GM18499 (cell line): ENCODE results near the gene HLTF.

ENCODE experiments used
- ATAC-seq: cut with Tn5 transposase; IDR thresholded peaks from one replicate; pipeline ENCODE4 v1.9.1; 2021; ENCODE audit warnings: moderate number of reproducible peaks; ENCODE audit not compliant: insufficient read depth, unreplicated experiment

The HLTF gene

DNA sequence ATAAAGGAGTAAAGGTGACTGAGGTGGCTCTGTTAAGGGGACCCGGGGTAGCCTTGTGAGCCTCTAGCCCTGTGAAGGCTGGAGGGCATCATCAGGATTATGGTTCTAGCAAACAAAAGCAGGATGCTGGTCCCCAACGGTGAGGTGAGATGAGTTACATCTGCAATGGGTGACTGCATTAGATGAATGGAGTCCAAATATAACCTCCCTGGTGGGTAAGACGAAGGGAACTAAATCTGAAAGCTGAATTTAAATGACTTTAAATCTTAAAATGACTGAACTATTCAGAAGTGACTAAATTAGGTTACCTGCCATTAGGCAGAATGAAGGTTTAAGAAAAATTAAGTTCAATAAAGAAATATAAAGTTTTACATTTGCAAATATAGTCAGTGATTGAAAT is 4.6 kb upstream of the HLTF start:
- ATAC-seq, result no peak

- ATAC-seq, result no peak
These were observed 4.1 kb upstream of the HLTF start for GRCh38 chr3:149090461-149090860.

- ATAC-seq, result no peak
These were observed 3.1 kb upstream of the HLTF start for GRCh38 chr3:149089395-149089794.

GRCh38 chr3:149087208-149087607 is 875 bp upstream of the HLTF start:
- no peak for ATAC-seq

DNA sequence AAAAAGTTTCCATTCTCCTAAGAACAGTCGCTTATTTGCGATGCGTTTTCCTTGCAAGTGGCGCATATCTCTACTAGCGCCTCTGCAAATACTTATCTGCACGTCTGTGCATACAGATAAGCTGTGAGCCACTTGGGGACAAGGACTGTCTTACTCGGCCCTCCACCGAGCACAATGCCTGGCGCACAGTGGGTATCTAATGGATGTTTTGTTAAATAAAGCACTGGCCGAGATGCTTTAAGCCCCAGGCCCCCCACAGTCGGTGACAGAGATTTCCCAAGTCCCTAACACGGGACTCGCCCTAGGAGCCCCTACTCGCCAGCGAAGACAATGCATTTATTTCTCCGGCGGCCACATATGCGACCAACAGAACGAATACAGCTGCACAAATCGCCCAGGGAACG is 503 bp downstream of the HLTF start:
- ATAC-seq, result peak; percentile 23

DNA sequence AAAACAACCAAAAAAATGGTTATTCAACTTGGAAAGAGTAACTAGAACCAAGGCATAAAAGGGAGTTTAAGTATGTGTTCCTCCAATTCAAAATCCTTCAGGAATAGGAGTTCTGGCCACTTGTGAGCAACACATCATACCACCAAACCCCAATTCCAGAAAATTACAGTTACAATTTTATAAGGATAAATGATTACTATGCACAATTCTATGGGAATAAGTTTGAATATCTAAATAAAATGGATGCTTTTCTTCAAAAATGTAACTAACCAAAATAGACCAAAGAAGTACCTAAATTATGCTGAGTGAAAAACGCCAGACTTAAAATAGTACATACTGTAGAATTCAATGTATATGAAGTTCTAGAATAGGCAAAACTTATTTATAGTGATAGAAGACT is 4.6 kb downstream of the HLTF start:
- no peak for ATAC-seq

DNA sequence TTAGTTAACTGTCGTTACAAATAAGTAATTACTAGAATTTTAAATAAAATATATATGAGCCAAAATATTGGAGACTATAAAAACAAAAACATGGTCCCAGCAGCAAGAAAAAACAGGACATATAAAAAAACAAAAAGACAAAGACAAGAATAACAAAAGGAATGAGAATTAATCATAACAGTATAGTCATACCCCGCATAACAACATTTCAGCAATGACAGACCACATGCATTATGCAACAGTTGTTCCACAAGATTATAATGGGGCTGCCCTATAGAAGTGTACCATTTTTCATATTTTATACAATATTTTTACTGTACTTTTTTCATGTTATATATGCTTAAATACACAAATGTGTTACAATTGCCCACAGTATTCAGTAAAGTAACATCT is 5.6 kb downstream of the HLTF start:
- no peak for ATAC-seq

- no peak for ATAC-seq
These were observed 6.2 kb downstream of the HLTF start for GRCh38 chr3:149080011-149080698.

- no peak for ATAC-seq
These were observed 8.7 kb downstream of the HLTF start for GRCh38 chr3:149077628-149078027.

DNA sequence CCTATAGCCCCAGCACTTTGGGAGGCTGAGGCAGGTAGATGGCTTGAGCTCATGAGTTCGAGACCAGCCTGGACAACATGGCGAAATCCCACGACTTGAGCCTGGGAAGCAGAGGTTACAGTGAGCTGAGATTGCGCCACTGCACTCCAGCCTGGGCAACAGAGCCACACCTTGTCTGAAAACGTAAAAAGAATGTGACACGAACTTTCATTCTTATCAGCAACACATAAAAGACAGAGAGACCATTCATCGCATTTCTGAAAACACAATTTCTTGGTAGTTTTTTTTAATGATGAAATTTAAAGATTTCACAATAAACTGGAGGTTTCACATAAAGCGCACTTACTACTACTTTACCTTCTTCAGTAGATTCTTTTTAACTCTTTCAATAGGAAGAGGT is 18.4 kb downstream of the HLTF start:
- ATAC-seq, result no peak

DNA sequence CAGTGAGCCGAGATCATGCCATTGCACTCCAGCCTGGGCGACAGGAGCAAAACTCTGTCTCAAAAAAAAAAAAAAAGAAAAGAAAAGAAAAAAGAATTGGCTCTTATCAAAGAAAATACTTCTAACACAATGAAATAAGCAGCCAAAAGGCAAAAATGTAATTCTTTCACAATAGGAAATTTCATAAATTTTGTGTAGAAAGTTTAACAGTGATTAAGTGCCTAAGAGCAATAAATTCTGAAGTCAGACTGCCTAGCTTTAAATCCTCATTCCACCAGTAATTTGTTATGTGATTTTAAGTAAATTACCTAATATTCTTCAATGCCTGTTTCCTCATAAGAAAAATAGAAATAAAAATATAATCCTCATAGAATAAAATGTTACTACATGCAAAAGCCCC is 24.6 kb downstream of the HLTF start:
- no peak for ATAC-seq

- no peak for ATAC-seq
These were observed 27.7 kb downstream of the HLTF start for GRCh38 chr3:149058602-149059001.

- no peak for ATAC-seq
These were observed 28.1 kb downstream of the HLTF start for GRCh38 chr3:149058198-149058597.

DNA sequence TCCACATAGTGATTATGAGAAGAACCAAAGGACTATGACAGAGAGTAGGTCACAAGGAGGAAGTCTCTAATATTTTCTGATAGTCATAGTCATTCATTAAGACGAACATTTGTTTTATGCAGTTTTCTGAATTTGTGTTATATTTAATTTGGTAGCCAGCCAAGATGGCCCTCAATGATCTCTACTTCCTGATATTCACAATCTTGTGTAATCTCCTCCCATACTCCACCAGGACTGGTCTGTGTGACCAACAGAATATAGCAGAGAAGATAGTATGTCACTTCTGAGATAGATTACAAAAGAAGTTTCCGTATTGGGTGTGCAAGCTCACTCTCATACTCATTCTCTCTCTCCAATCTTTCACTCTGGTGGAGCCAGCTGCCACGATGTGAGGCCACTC is 30.8 kb downstream of the HLTF start:
- ATAC-seq, result no peak

- ATAC-seq, result no peak
These were observed 41.8 kb downstream of the HLTF start for GRCh38 chr3:149044339-149045083.

GRCh38 chr3:149042789-149043386 is 43.4 kb downstream of the HLTF start:
- peak; percentile 89 for ATAC-seq

- no peak for ATAC-seq
These were observed 48.0 kb downstream of the HLTF start for GRCh38 chr3:149038322-149038721.

DNA sequence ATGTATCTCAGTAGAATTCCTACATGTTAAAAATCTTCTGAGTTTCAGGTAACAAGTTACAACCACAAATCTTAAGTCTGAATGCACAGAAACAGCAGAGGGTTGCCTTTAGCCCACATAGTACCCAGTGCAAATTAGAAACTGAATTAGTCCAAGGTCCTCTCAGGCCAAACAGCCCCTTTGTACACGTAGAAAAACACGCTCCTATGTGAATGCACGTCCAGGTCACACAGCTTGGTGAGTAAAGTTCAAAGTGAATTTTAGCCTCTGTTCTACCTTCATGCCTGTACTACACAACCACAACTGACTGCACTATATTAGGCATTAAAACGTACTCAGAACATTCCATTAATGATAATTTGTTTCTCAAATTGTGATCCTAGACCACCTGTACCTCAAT is 48.6 kb downstream of the HLTF start:
- no peak for ATAC-seq

DNA sequence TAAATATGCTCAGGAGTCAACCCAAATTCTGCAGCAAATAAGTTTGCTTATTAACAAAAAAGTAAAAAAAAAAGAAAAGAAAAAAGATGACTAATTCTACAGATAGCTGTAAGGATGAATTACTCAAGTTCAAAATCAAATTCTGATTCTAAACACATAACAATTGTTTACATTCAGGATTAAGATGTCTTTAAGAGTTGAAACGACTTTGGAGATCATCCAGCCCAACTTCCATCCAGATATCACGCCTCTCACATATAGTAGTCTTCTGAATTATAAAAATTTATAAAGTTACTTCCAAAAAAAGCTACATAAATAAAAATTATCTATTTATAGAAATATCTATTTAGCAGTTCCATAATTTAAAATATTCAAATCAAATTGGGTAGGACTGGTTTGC is 55.2 kb downstream of the HLTF start:
- ATAC-seq, result no peak

- ATAC-seq, result no peak
These were observed 59.6 kb downstream of the HLTF start for GRCh38 chr3:149026718-149027117.

GRCh38 chr3:149023951-149024350 is 62.4 kb downstream of the HLTF start:
- ATAC-seq, result no peak

GRCh38 chr3:149021830-149022229 is 64.5 kb downstream of the HLTF start:
- no peak for ATAC-seq
